Measurements from ENCODE around the gene NKTR.
A peak's percentile ranks its signal among the peaks of the same experiment; 100 is the strongest.

Gene NKTR

GRCh38 chr3:42681361-42682038, 81.0 kb downstream of the NKTR start:
- DNase-seq (ENCODE audit: low spot score): no peak

GRCh38 chr3:42682301-42683070, 82.0 kb downstream of the NKTR start:
- DNase-seq (ENCODE audit: low spot score): no peak

- peak; percentile 47 for DNase-seq (ENCODE audit: low spot score)
Measured at GRCh38 chr3:42683875-42684598, 83.6 kb downstream of the NKTR start.

GRCh38 chr3:42684632-42685362, 84.3 kb downstream of the NKTR start:
- no peak for DNase-seq (ENCODE audit: low spot score)

GRCh38 chr3:42685363-42685881, 84.9 kb downstream of the NKTR start, which contains the start of gene KLHL40:
Gene KLHL40, plus strand, starts transcription at chr3:42685537. Its CDS starts 82 bp downstream, at chr3:42685619.
- no peak for DNase-seq (ENCODE audit: low spot score)

- DNase-seq (ENCODE audit: low spot score): no peak
Measured at GRCh38 chr3:42685891-42686820, 85.7 kb downstream of the NKTR start.

- no peak for DNase-seq (ENCODE audit: low spot score)
Measured at GRCh38 chr3:42686832-42687650, 86.6 kb downstream of the NKTR start.

- DNase-seq (ENCODE audit: low spot score): no peak
Measured at GRCh38 chr3:42688016-42688415, 87.5 kb downstream of the NKTR start.

- no peak for DNase-seq (ENCODE audit: low spot score)
Measured at GRCh38 chr3:42688487-42689420, 88.3 kb downstream of the NKTR start.

- DNase-seq (ENCODE audit: low spot score): no peak
Measured at GRCh38 chr3:42689421-42690014, 89.0 kb downstream of the NKTR start.

GRCh38 chr3:42690191-42690590, 89.7 kb downstream of the NKTR start:
- no peak for DNase-seq (ENCODE audit: low spot score)

- peak; percentile 38 for DNase-seq (ENCODE audit: low spot score)
Measured at GRCh38 chr3:42690766-42691680, 90.5 kb downstream of the NKTR start.

- DNase-seq (ENCODE audit: low spot score): no peak
Measured at GRCh38 chr3:42691816-42692666, 91.6 kb downstream of the NKTR start.

- no peak for DNase-seq (ENCODE audit: low spot score)
Measured at GRCh38 chr3:42692667-42693529, 92.4 kb downstream of the NKTR start.

GRCh38 chr3:42693530-42693930, 93.0 kb downstream of the NKTR start:
- DNase-seq (ENCODE audit: low spot score): no peak

Measured in pons (tissue), 1 donor.